ENCODE results near the gene EXOC1L. TPM values are rescaled to one million over a fixed set of nuclear protein-coding genes. Genes with fewer than 3 reads are reported as not detected.

EXOC1L gene
- total and polyA plus RNA-seq, 5 donors: 0.11 TPM; not detected in 4

GRCh38 chr4:55808186-55808585 is 11.4 kb upstream of the EXOC1L start:
- Histone ChIP-seq H3K27me3 (ENCODE audit: control insufficient read depth, insufficient read depth) (no peaks in the 10 kb centered on the region), H3K4me3 (ENCODE audit: low read length) (no peak overlapping the region), H3K27ac (ENCODE audit: low read length) (no peak overlapping the region), H3K4me1 (ENCODE audit: control insufficient read depth, insufficient read depth, low read length) (no peaks in the 10 kb centered on the region), H3K9me3 (ENCODE audit: control insufficient read depth, low read length) (no peaks in the 10 kb centered on the region)
- intact Hi-C loops (cut with DNase I): no loop called here
- DNase-seq (no peak), ATAC-seq (no peak)
- 51% methylated on average over 2 of the region's 2 CpGs for WGBS

GRCh38 chr4:55808632-55809031 is 11.0 kb upstream of the EXOC1L start:
- Histone ChIP-seq H3K27me3 (ENCODE audit: control insufficient read depth, insufficient read depth) (no peaks in the 10 kb centered on the region), H3K4me1 (ENCODE audit: control insufficient read depth, insufficient read depth, low read length) (no peaks in the 10 kb centered on the region), H3K27ac (ENCODE audit: low read length) (no peak overlapping the region), H3K9me3 (ENCODE audit: control insufficient read depth, low read length) (no peaks in the 10 kb centered on the region), H3K4me3 (ENCODE audit: low read length) (no peak overlapping the region)
- ATAC-seq (no peak), DNase-seq (no peak)
- intact Hi-C loops (cut with DNase I): no loop called here
- 50% methylated on average over 5 of the region's 5 CpGs for WGBS

- no peak for ATAC-seq
- WGBS: 89% methylated on average over 3 of the region's 3 CpGs
- H3K27me3 ChIP-seq (ENCODE audit: control insufficient read depth, insufficient read depth): no peaks in the 10 kb centered on the region
- H3K4me1 ChIP-seq (ENCODE audit: control insufficient read depth, insufficient read depth, low read length): no peaks in the 10 kb centered on the region
- H3K27ac ChIP-seq (ENCODE audit: low read length): no peak overlapping the region
- no peak overlapping the region for H3K4me3 ChIP-seq (ENCODE audit: low read length)
- intact Hi-C loops (cut with DNase I): no loop called here
- H3K9me3 ChIP-seq (ENCODE audit: control insufficient read depth, low read length): no peaks in the 10 kb centered on the region
- DNase-seq: no peak
Measured at GRCh38 chr4:55817691-55818090, 1.9 kb upstream of the EXOC1L start.

GRCh38 chr4:55820279-55820678 is 689 bp downstream of the EXOC1L start:
- Histone ChIP-seq H3K4me1 (ENCODE audit: control insufficient read depth, insufficient read depth, low read length) (no peaks in the 10 kb centered on the region), H3K4me3 (ENCODE audit: low read length) (no peak overlapping the region), H3K27me3 (ENCODE audit: control insufficient read depth, insufficient read depth) (no peaks in the 10 kb centered on the region), H3K27ac (ENCODE audit: low read length) (no peak overlapping the region), H3K9me3 (ENCODE audit: control insufficient read depth, low read length) (no peaks in the 10 kb centered on the region)
- no peak for DNase-seq
- WGBS: 38% methylated on average over 2 of the region's 2 CpGs
- no peak for ATAC-seq
- intact Hi-C loops (cut with DNase I): no loop called here

GRCh38 chr4:55822329-55822728 is 2.7 kb downstream of the EXOC1L start:
- H3K4me3 ChIP-seq (ENCODE audit: low read length): no peak overlapping the region
- no peak for ATAC-seq
- H3K4me1 ChIP-seq (ENCODE audit: control insufficient read depth, insufficient read depth, low read length): no peaks in the 10 kb centered on the region
- no peak overlapping the region for H3K27ac ChIP-seq (ENCODE audit: low read length)
- no peaks in the 10 kb centered on the region for H3K9me3 ChIP-seq (ENCODE audit: control insufficient read depth, low read length)
- H3K27me3 ChIP-seq (ENCODE audit: control insufficient read depth, insufficient read depth): no peaks in the 10 kb centered on the region
- DNase-seq: no peak
- intact Hi-C loops (cut with DNase I): no loop called here
- 68% methylated on average over 3 of the region's 3 CpGs for WGBS

GRCh38 chr4:55824865-55825264 is 5.3 kb downstream of the EXOC1L start:
- Histone ChIP-seq H3K4me3 (ENCODE audit: low read length) (no peak overlapping the region), H3K4me1 (ENCODE audit: control insufficient read depth, insufficient read depth, low read length) (no peaks in the 10 kb centered on the region), H3K9me3 (ENCODE audit: control insufficient read depth, low read length) (no peaks in the 10 kb centered on the region), H3K27ac (ENCODE audit: low read length) (no peak overlapping the region), H3K27me3 (ENCODE audit: control insufficient read depth, insufficient read depth) (no peaks in the 10 kb centered on the region)
- intact Hi-C loops (cut with DNase I): no loop called here
- WGBS: 47% methylated on average over 2 of the region's 2 CpGs
- DNase-seq: no peak
- no peak for ATAC-seq

- H3K27ac ChIP-seq (ENCODE audit: low read length): no peak overlapping the region
- no peak for ATAC-seq
- H3K27me3 ChIP-seq (ENCODE audit: control insufficient read depth, insufficient read depth): no peaks in the 10 kb centered on the region
- no peak for DNase-seq
- intact Hi-C loops (cut with DNase I): no loop called here
- no peaks in the 10 kb centered on the region for H3K4me1 ChIP-seq (ENCODE audit: control insufficient read depth, insufficient read depth, low read length)
- H3K4me3 ChIP-seq (ENCODE audit: low read length): no peak overlapping the region
- H3K9me3 ChIP-seq (ENCODE audit: control insufficient read depth, low read length): no peaks in the 10 kb centered on the region
Measured at GRCh38 chr4:55826986-55827385, 7.4 kb downstream of the EXOC1L start.

GRCh38 chr4:55827582-55827981 is 8.0 kb downstream of the EXOC1L start:
- no peak overlapping the region for H3K4me3 ChIP-seq (ENCODE audit: low read length)
- H3K27me3 ChIP-seq (ENCODE audit: control insufficient read depth, insufficient read depth): no peaks in the 10 kb centered on the region
- H3K4me1 ChIP-seq (ENCODE audit: control insufficient read depth, insufficient read depth, low read length): no peaks in the 10 kb centered on the region
- ATAC-seq (no peak), DNase-seq (no peak)
- H3K27ac ChIP-seq (ENCODE audit: low read length): no peak overlapping the region
- H3K9me3 ChIP-seq (ENCODE audit: control insufficient read depth, low read length): no peaks in the 10 kb centered on the region
- intact Hi-C loops (cut with DNase I): no loop called here
- WGBS: 63% methylated on average over 2 of the region's 2 CpGs

GRCh38 chr4:55830048-55830447 is 10.5 kb downstream of the EXOC1L start:
- Histone ChIP-seq H3K27ac (ENCODE audit: low read length) (no peak overlapping the region), H3K4me1 (ENCODE audit: control insufficient read depth, insufficient read depth, low read length) (no peaks in the 10 kb centered on the region), H3K27me3 (ENCODE audit: control insufficient read depth, insufficient read depth) (no peaks in the 10 kb centered on the region), H3K4me3 (ENCODE audit: low read length) (no peak overlapping the region), H3K9me3 (ENCODE audit: control insufficient read depth, low read length) (no peaks in the 10 kb centered on the region)
- intact Hi-C loops (cut with DNase I): no loop called here
- whole genome bisulfite sequencing: 53% methylated on average over 3 of the region's 3 CpGs
- no peak for DNase-seq
- no peak for ATAC-seq

GRCh38 chr4:55830716-55831115 is 11.1 kb downstream of the EXOC1L start:
- H3K4me3 ChIP-seq (ENCODE audit: low read length): no peak overlapping the region
- no peaks in the 10 kb centered on the region for H3K4me1 ChIP-seq (ENCODE audit: control insufficient read depth, insufficient read depth, low read length)
- H3K27ac ChIP-seq (ENCODE audit: low read length): no peak overlapping the region
- H3K9me3 ChIP-seq (ENCODE audit: control insufficient read depth, low read length): no peaks in the 10 kb centered on the region
- ATAC-seq: no peak
- intact Hi-C loops (cut with DNase I): no loop called here
- 63% methylated on average over 4 of the region's 4 CpGs for WGBS
- H3K27me3 ChIP-seq (ENCODE audit: control insufficient read depth, insufficient read depth): no peaks in the 10 kb centered on the region
- no peak for DNase-seq

- H3K9me3 ChIP-seq (ENCODE audit: control insufficient read depth, low read length): no peaks in the 10 kb centered on the region
- peaks cover 3% of the 10 kb centered on the region for H3K27me3 ChIP-seq (ENCODE audit: control insufficient read depth, insufficient read depth)
- no peak for ATAC-seq
- 89% methylated on average over 3 of the region's 3 CpGs for WGBS
- no peak overlapping the region for H3K27ac ChIP-seq (ENCODE audit: low read length)
- H3K4me3 ChIP-seq (ENCODE audit: low read length): no peak overlapping the region
- intact Hi-C loops (cut with DNase I): no loop called here
- no peak for DNase-seq
- H3K4me1 ChIP-seq (ENCODE audit: control insufficient read depth, insufficient read depth, low read length): no peaks in the 10 kb centered on the region
Measured at GRCh38 chr4:55834086-55834795, 14.7 kb downstream of the EXOC1L start.

- ATAC-seq (no peak), DNase-seq (no peak)
- Histone ChIP-seq H3K9me3 (ENCODE audit: control insufficient read depth, low read length) (no peaks in the 10 kb centered on the region), H3K27ac (ENCODE audit: low read length) (no peak overlapping the region), H3K27me3 (ENCODE audit: control insufficient read depth, insufficient read depth) (peaks cover 3% of the 10 kb centered on the region), H3K4me3 (ENCODE audit: low read length) (no peak overlapping the region), H3K4me1 (ENCODE audit: control insufficient read depth, insufficient read depth, low read length) (no peaks in the 10 kb centered on the region)
- intact Hi-C loops (cut with DNase I): no loop called here
- 68% methylated on average over 1 of the region's 1 CpG for WGBS
Measured at GRCh38 chr4:55837903-55838302, 18.3 kb downstream of the EXOC1L start.
